Activated CD8-positive, alpha-beta memory T cell treated with anti-CD3 and anti-CD28 coated beads, Interleukin-2, amount 50 U/mL, for 48 hours (primary cell): Measurements from ENCODE around the gene CRAT.
"Not testable (repeated sequence)": the region's sequence is repeated elsewhere in the genome, so short reads cannot be mapped to it uniquely, and the experiment has no call there.

Experiments used
- DNase-seq: peaks from one replicate; pipeline ENCODE4 v3.0.0-alpha.2; 2020

CRAT gene

DNA sequence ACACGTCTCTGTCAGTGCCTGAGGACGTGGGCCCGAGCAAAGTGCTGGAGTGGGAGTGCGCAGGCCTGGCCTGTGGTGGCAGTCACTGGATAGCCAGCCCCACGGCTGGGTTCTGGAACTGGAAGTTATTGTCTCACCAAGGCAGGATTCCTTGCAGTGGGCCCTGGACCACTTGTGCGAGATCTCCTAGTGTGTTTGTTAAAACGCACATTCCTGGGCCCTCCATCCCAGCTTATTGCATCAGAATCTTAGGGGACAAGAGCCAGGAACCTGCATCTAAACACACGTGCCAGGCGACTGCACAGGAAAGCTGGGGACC is 27.5 kb upstream of the CRAT start:
- no peak for DNase-seq

- DNase-seq = no peak
Measured at GRCh38 chr9:129137292-129138143, 26.9 kb upstream of the CRAT start.

- no peak for DNase-seq
Measured at GRCh38 chr9:129136446-129137035, 25.9 kb upstream of the CRAT start.

- no peak for DNase-seq
Measured at GRCh38 chr9:129135476-129135875, 24.9 kb upstream of the CRAT start.

DNA sequence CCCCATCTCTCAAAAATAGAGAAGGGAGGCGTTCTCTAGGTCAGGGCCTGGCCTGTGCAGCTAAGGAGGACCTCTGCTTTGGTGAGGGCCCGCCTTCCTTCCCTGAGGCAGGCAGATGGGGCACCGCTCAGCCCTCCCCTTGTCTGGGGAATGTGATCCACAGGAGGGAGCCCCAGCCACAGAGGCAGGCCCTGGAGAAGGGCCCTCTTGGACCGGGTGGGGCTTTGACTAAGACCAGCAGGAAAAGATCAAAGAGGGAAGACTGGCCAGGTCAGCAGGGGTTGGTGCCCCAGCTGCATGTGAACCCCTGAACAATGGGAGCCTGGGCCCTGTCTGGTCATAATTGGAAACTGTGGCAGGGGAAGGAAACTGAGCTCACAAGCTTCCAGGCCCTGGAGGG is 22.5 kb upstream of the CRAT start:
- DNase-seq = no peak

GRCh38 chr9:129131300-129132145 is 20.9 kb upstream of the CRAT start:
- DNase-seq = peak; percentile 94

- DNase-seq = no peak
Measured at GRCh38 chr9:129130791-129131190, 20.2 kb upstream of the CRAT start.

- not testable (repeated sequence) for DNase-seq
Measured at GRCh38 chr9:129130271-129130670, 19.7 kb upstream of the CRAT start.

DNA sequence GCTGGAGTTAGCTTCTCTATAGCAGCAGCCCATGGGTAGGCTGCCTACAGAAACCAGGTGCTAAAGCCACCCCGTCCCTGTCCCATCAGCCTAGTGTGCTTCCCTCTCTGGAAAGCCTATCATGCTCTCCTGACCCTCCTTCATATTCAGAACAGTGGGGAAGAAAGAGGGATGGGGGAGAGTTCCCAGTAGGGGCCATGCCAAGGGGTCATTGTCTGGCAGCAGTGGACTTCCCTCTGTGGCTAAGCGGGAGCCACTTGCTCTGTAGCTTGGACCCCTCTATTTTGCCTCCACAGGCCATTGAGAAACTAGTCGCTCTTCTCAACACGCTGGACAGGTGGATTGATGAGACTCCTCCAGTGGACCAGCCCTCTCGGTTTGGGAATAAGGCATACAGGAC is 18.1 kb upstream of the CRAT start:
- no peak for DNase-seq

DNA sequence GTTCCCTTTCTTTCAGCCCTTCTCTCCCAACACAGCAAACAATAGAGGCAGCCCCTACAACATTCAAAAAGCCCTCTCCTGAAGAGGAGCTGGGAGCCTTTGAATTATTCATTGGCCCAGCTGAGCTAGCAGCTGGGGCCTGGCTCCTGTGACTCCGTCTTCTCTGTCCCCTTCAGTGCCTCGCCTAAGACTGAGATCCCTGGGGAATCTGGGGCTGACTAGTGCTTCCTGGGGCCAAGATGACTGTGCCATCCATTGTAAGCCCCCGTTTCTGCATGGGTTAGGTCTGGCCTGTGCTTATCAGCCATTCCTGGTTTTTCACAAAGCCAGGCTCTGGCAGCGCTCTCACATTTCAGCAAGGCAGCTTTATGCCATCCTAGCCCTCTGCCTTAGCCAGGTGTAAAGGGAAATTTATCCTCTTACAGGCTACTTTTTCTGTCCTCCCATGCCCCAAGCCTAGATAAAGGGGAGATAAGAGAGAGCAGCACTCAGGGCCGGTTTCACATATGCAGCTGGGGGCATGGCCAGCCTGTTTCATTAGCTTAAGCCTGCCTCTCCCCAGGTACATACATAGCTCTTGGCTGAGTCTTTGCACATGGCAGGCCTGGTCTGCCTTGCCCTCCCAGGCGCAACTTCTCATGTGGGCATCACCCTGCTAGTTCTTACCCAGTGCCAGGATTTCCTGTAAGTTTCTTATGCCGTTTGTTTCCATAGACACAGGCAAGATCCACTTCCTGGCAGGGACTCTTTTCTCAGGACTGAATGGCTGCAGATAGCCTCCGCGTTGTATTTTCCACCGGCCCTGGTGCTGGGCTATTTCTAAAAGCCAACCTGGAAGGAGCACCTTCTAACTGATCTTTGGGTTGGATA is 16.4 kb upstream of the CRAT start:
- DNase-seq = no peak

GRCh38 chr9:129125478-129125877 is 14.9 kb upstream of the CRAT start:
- DNase-seq = no peak

- no peak for DNase-seq
Measured at GRCh38 chr9:129124506-129125069, 14.0 kb upstream of the CRAT start.

DNA sequence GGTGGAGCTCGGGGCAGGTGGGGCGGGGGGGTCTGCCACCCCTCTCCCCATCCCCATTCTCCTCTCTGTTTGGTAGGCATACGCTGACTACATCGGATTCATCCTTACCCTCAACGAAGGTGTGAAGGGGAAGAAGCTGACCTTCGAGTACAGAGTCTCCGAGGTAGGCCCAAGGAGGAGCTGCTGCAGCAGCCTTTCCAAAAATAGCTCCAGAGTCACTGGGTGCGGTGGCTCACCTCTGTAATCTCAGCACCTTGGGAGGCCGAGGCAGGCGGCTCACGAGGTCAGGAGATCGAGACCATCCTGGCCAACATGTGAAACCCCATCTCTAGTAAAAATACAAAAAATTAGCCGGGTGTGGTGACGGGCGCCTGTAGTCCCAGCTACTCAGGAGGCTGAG is 12.4 kb upstream of the CRAT start:
- not testable (repeated sequence) for DNase-seq

GRCh38 chr9:129122133-129122532 is 11.5 kb upstream of the CRAT start:
- DNase-seq = no peak

DNA sequence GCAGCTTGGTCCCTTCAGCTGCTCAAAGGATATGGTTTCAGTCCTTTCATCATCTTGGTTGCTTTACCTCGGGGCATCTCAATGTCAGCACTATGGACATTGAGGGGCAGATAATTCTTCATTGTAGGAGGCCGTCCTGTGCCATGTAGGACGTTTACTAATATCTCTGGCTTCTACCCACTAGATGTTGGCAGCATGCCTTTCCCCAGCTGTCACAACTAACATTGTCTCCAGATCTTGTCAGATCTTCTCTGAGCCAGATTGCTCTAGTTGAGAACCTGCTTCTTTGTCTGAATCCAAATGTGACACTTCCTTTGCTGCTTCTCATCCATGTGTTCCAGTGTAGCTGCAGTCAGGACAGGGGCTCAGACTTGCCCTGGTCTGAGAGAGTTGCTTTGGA is 10.9 kb upstream of the CRAT start:
- DNase-seq = no peak

DNA sequence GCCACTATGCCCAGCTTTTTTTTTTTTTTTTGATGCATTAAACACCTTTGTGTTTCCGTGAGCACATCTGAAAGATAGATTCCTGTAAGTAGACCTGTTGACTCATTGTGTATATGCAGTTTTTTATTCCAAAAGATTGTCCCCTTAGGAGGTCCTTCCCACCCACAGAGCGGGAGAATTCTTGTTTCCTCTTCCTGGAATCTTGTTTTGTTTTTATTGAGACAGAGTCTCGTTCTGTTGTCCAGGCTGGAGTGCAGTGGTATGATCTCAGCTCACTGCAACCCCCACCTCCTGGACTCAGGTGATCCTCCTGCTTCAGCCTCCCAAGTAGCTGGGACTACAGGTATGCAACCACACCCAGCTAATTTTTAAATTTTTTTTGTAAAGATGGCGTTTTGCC is 8.2 kb upstream of the CRAT start:
- DNase-seq = no peak

DNA sequence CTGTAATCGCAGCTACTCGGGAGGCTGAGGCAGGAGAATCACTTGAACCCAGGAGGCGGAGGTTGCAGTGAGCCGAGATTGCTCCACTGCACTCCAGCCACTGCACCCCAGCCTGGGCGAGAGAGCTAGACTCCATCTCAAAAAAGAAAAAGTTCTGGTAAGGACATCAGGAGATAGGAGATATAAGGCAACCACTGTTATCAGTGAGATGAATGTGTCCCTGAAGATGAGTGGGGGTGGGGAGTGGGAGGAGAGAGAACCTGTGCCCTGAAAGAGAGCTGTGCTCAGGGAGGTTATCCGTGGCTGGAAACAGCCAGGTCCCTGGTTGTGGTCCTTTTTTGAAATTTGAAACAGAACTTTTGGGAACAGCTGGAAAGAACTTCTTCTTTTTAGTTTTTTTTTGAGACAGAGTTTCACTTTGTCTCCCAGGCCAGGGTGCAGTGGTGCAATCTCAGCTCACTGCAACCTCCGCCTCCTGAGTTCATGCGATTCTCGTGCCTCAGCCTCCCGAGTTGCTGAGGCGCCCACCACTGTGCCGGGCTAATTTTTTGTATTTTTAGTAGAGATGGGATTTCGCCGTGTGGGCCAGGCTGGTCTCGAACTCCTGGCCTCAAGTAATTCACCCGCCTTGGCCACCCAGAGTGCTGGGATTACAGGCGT is 3.2 kb upstream of the CRAT start:
- DNase-seq = no peak

GRCh38 chr9:129112526-129112925 is 1.9 kb upstream of the CRAT start:
- not testable (repeated sequence) for DNase-seq

DNA sequence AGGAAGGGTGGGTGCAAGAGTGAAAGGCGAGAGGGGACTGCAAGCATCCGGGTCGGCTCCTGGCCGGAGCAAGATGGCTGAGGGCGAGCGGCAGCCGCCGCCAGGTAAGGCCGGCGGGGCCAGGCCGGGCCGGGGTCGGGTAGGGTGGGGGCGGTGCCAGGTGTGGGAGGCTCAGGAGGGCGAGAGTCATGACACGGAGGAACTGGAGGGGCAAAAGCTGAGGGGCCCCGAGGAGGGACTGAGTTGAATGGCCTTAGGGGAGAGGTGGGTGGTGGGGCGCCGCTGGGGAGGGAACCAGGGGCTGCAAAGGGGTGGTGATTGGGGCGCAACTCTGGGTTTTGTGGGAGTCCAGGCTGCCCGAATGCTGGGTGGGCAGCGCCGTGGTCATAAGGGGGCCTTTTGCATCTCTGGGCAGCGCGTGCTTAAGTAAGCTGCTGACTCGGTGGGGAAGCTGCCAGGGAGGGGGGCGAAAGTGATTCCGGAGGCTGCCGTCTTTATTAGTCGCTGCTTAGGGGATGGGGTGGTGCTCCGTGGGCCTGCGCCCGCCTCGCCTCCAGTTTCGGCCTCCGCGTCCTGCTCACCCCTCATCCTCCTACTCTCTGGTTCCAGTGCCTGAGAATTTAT is 1.0 kb upstream of the CRAT start:
- peak; percentile 70 for DNase-seq

DNA sequence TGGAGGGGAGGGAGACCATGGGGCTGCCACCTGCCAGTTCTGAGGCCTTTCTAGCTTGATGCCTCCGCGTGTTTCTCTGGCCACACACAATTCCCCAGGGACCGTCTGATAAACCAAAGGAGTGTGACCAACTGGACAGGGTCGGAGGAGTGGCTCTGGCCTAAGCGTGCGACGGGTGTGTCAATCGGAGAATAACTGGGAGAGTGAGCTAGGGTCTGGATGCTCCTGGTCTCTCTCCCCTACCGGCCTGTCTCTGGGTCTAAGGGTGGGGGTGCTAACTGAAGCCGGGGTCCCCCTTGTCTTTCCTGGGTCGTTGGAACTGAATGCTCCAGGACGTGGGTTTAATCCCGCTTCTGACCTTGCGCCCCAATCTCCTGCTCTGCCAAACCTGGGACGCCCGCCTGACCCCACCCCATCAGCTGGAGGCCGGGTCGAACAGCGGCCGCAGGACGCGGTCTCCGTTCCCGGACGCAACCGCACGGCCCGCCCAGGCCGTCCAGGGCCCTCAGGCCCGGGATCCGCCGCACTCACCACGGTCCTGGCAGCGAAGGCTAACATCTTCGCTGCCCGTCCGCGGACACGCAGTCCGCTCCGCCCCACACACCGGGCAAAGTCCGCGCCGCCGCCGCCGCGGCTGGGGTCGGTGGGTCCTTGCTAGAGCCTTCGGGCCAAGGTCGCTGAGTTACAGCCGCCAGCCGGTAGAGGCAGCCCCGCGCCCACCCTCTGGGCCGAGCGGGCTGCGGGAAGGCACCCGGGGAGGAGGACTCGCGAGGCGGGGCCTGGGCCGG is 447 bp downstream of the CRAT start:
- peak; percentile 61 for DNase-seq

DNA sequence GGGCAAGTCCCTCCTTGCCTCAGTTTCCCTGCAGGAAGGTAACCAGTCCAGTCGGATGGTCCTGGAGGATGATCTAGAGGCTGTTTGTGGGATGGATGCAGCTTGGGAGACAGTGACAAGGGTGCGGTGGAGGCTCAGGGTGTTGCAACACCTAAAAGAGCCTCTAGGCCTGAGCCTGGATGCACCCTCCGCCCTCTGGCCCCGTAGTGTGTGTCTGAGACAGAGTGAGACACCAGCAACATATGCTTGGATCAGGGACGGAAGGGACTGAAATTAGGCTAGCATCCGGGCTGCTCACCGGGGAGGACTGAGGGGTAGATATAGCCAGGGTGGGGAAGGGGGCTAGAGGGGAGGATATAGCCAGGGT is 1.1 kb downstream of the CRAT start:
- no peak for DNase-seq
